HFFc6 (cell line): ENCODE results near the gene MTFP1. TPM values are rescaled to one million over a fixed set of nuclear protein-coding genes. Genes with fewer than 3 reads are reported as not detected.
"Not testable (repeated sequence)": the region's sequence is repeated elsewhere in the genome, so short reads cannot be mapped to it uniquely, and the experiment has no call there.

Experiments used
- DNase-seq: peaks from one replicate; pipeline ENCODE4 v3.0.0-alpha.2; 2018
- H3K27ac Mint-ChIP-seq: 2 replicates; pipeline ENCODE4 v1.8.0; 2020; ENCODE audit warnings: mild to moderate bottlenecking, mixed read lengths
- H3K27me3 Mint-ChIP-seq: 2 replicates; pipeline ENCODE4 v1.8.0; 2021; ENCODE audit warnings: mild to moderate bottlenecking, moderate library complexity, mixed read lengths; ENCODE audit not compliant: insufficient read depth
- H3K36me3 Mint-ChIP-seq: 2 replicates; pipeline ENCODE4 v1.8.0; 2021; ENCODE audit warnings: low read depth, mixed read lengths
- H3K4me1 Mint-ChIP-seq: 2 replicates; pipeline ENCODE4 v1.8.0; 2020; ENCODE audit warnings: low read depth, mixed read lengths
- H3K4me3 Mint-ChIP-seq: 2 replicates; pipeline ENCODE4 v1.8.0; 2020; ENCODE audit warnings: mild to moderate bottlenecking, moderate library complexity, mixed read lengths
- H3K9me3 Mint-ChIP-seq: 2 replicates; pipeline ENCODE4 v1.8.0; 2020; ENCODE audit warnings: mild to moderate bottlenecking, mixed read lengths
- CTCF ChIP-seq: fragments of 200-600 bp; sonication (generic); IDR thresholded peaks from 2 replicates; pipeline ENCODE4 v1.5.0; 2021; ENCODE audit warnings: antibody characterized with exemption, mild to moderate bottlenecking
- total RNA-seq, 6 experiments: library from RNA; stranded (reverse); fragmentation: NEBNext Ultra II Directional; extraction: Animal tissue kit (Norgen Biotek cat#: 25700); gene quantifications; 2 replicates in 1 of 6; 3 replicates in 5 of 6; pipeline ENCODE4 v1.2.3, GENCODE V29; 2021

Gene MTFP1
- total RNA-seq, 6 experiments from 2014 or later = 1.7 to 5.7 (median 4.1) TPM

GRCh38 chr22:30439836-30440235 lies 14.3 kb downstream of the MTFP1 start:
- no peak overlapping the region for H3K4me3 Mint-ChIP-seq
- no peak for DNase-seq
- no peaks in the 10 kb centered on the region; the same call in 1 of the 2 replicates for H3K36me3 Mint-ChIP-seq
- no peaks in the 10 kb centered on the region for H3K9me3 Mint-ChIP-seq
- peaks cover 13% of the 10 kb centered on the region; the same call in 1 of the 2 replicates for H3K27me3 Mint-ChIP-seq
- no peak for TF ChIP-seq CTCF
- H3K27ac Mint-ChIP-seq = no peak overlapping the region
- H3K4me1 Mint-ChIP-seq = peaks cover 38% of the 10 kb centered on the region

- no peak for DNase-seq
- peak overlapping the region; percentile 67 for H3K27ac Mint-ChIP-seq
Measured at GRCh38 chr22:30441088-30441487, 15.5 kb downstream of the MTFP1 start.

GRCh38 chr22:30444632-30445437 lies 19.3 kb downstream of the MTFP1 start:
- H3K4me1 Mint-ChIP-seq = peaks cover 50% of the 10 kb centered on the region
- peak overlapping the region; percentile 72 for H3K27ac Mint-ChIP-seq
- DNase-seq = peak; percentile 40
- H3K36me3 Mint-ChIP-seq = no peaks in the 10 kb centered on the region
- H3K27me3 Mint-ChIP-seq = peaks cover 13% of the 10 kb centered on the region
- H3K4me3 Mint-ChIP-seq = no peak overlapping the region
- H3K9me3 Mint-ChIP-seq = no peaks in the 10 kb centered on the region
- peak; percentile 90 for TF ChIP-seq CTCF

More at GRCh38 chr22:30441088-30441487, 15.5 kb downstream of the MTFP1 start:
- Mint-ChIP-seq H3K4me1 (peaks cover 45% of the 10 kb centered on the region), H3K4me3 (no peak overlapping the region), H3K36me3 (no peaks in the 10 kb centered on the region), H3K27me3 (peaks cover 13% of the 10 kb centered on the region; the same call in 1 of the 2 replicates), H3K9me3 (no peaks in the 10 kb centered on the region)
- no peak for TF ChIP-seq CTCF

GRCh38 chr22:30445438-30446145 lies 20.0 kb downstream of the MTFP1 start:
- Mint-ChIP-seq H3K9me3 (no peaks in the 10 kb centered on the region), H3K27ac (peak overlapping the region; percentile 44; the same call in 1 of the 2 replicates), H3K27me3 (peaks cover 9% of the 10 kb centered on the region), H3K4me1 (peaks cover 50% of the 10 kb centered on the region), H3K4me3 (peak overlapping the region; percentile 54; the same call in 1 of the 2 replicates), H3K36me3 (no peaks in the 10 kb centered on the region)
- TF ChIP-seq CTCF = peak; percentile 52
- DNase-seq = peak; percentile 58

- H3K4me1 Mint-ChIP-seq = peaks cover 36% of the 10 kb centered on the region
- peaks cover 13% of the 10 kb centered on the region for H3K27me3 Mint-ChIP-seq
- no peak overlapping the region for H3K27ac Mint-ChIP-seq
Measured at GRCh38 chr22:30447656-30448055, 22.1 kb downstream of the MTFP1 start.

GRCh38 chr22:30451488-30451887 lies 25.9 kb downstream of the MTFP1 start:
- not testable (repeated sequence) for H3K36me3 Mint-ChIP-seq
- peaks cover 18% of the 10 kb centered on the region for H3K27me3 Mint-ChIP-seq

More at GRCh38 chr22:30447656-30448055, 22.1 kb downstream of the MTFP1 start:
- no peak for TF ChIP-seq CTCF
- H3K9me3 Mint-ChIP-seq = no peaks in the 10 kb centered on the region
- DNase-seq = no peak
- no peaks in the 10 kb centered on the region for H3K36me3 Mint-ChIP-seq
- no peak overlapping the region for H3K4me3 Mint-ChIP-seq

More at GRCh38 chr22:30451488-30451887, 25.9 kb downstream of the MTFP1 start:
- DNase-seq, H3K9me3 Mint-ChIP-seq, H3K4me3 Mint-ChIP-seq, H3K27ac Mint-ChIP-seq, H3K4me1 Mint-ChIP-seq: not testable (repeated sequence)
